Common myeloid progenitor, CD34-positive (primary cell): ENCODE results near the gene PDIA4.

Experiments
- CTCF ChIA-PET: fragments of 350-600 bp; sonication (Branson Sonifier 250); formaldehyde crosslinking; loops from one replicate; lab custom pipeline; 2021; ENCODE audit warnings: antibody characterized with exemption; lab: Charles Lee
- POLR2A ChIA-PET: fragments of 350-600 bp; sonication (Branson Sonifier 250); formaldehyde crosslinking; loops from one replicate; lab custom pipeline; 2021; ENCODE audit warnings: antibody characterized with exemption; lab: Charles Lee
- DNase-seq, 3 donors: peaks; one replicate each; pipeline versions ENCODE4 v3.0.0 to v3.0.0-alpha.2; 2013
- H3K27ac ChIP-seq, 2 experiments: 1 replicate in 1 of 2; 2 replicates in 1 of 2; pipeline ENCODE4 v1.7.0; 2013; ENCODE audit warnings: inconsistent platforms in 2 of 2, low read length in 2 of 2, mild to moderate bottlenecking in 2 of 2, low read depth in 1 of 2, moderate library complexity in 1 of 2; ENCODE audit not compliant: severe bottlenecking in 2 of 2, insufficient read depth in 1 of 2, poor library complexity in 1 of 2
- H3K27me3 ChIP-seq, 5 experiments: replicated peaks in 2 of 5; 1 replicate in 3 of 5; 2 replicates in 2 of 5; pipeline versions ENCODE4 v1.6.1 to v1.7.0; 2013; ENCODE audit warnings: low read length in 4 of 5, mild to moderate bottlenecking in 2 of 5, moderate library complexity in 2 of 5, inconsistent platforms in 1 of 5; ENCODE audit not compliant: insufficient read depth in 5 of 5, control insufficient read depth in 4 of 5
- H3K36me3 ChIP-seq, 4 experiments: 1 replicate in 2 of 4; 2 replicates in 2 of 4; pipeline versions ENCODE4 v1.6.1 to v1.7.0; 2013; ENCODE audit warnings: low read length in 3 of 4, control low read depth in 1 of 4, mild to moderate bottlenecking in 1 of 4; ENCODE audit not compliant: control insufficient read depth in 4 of 4, insufficient read depth in 4 of 4
- H3K4me1 ChIP-seq, 4 experiments: 1 replicate in 3 of 4; 2 replicates in 1 of 4; pipeline versions ENCODE4 v1.6.1 to v1.7.1; 2013; ENCODE audit warnings: low read length in 3 of 4, mild to moderate bottlenecking in 3 of 4, control low read depth in 1 of 4, inconsistent platforms in 1 of 4, moderate library complexity in 1 of 4; ENCODE audit not compliant: control insufficient read depth in 4 of 4, insufficient read depth in 4 of 4; ENCODE audit errors: control extremely low read depth in 1 of 4
- H3K4me3 ChIP-seq, 7 experiments: 1 replicate in 4 of 7; 2 replicates in 3 of 7; pipeline versions ENCODE4 v1.5.1 to v1.7.0; 2013; ENCODE audit warnings: mild to moderate bottlenecking in 7 of 7, low read length in 6 of 7, moderate library complexity in 6 of 7, inconsistent platforms in 2 of 7, low read depth in 2 of 7, control low read depth in 1 of 7; ENCODE audit not compliant: insufficient read depth in 4 of 7, control insufficient read depth in 1 of 7; ENCODE audit errors: extremely low read depth in 1 of 7
- H3K9me3 ChIP-seq, 5 experiments: 1 replicate in 4 of 5; 2 replicates in 1 of 5; pipeline versions ENCODE4 v1.6.1 to v1.7.1; 2013; ENCODE audit warnings: low read length in 4 of 5, mild to moderate bottlenecking in 2 of 5, inconsistent platforms in 1 of 5, low read depth in 1 of 5, moderate library complexity in 1 of 5; ENCODE audit not compliant: control insufficient read depth in 4 of 5, insufficient read depth in 2 of 5; ENCODE audit errors: control extremely low read depth in 1 of 5
- WGBS: methylation state at CpG from one replicate; pipeline ENCODE4 v1.1.5; 2013; ENCODE audit not compliant: insufficient coverage; 5-methylcytosine and 5-hydroxymethylcytosine counted together

The PDIA4 gene

DNA sequence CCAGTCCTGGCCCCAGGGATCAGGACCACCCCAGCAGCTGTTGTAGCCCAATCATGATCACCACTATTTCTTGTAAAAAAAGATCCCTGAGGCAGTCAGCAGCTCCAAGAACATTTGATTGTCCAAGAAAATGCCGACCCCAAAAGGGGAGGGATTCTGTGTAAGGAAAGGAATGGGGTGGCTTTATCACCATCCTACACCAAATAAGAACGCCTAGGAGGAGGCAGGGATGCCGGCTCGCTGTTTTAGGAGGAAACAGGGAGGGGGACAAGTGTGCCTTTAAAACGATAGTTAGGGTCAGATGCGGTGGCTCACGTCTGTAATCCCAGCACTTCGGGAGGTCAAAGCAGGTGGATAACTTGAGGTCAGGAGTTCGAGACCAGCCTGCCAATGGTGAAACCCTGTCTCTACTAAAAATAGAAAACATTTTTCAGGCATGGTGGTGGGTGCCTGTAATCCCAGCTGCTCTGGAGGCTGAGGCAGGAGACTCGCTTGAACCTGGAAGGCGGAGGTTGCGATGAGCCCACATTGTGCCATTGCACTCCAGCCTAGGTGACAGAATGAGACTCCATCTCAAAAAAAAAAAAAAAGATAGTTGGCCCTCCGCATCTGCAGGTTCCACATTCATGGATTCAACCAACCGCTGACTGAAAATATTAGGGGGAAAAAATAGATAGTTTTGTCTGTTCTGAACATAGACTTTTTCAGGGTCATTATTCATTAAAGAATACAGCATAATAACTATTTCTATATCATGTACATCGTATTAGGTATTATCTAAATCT, 63.6 kb downstream of the PDIA4 start:
- H3K27ac ChIP-seq = no peak overlapping the region

DNA sequence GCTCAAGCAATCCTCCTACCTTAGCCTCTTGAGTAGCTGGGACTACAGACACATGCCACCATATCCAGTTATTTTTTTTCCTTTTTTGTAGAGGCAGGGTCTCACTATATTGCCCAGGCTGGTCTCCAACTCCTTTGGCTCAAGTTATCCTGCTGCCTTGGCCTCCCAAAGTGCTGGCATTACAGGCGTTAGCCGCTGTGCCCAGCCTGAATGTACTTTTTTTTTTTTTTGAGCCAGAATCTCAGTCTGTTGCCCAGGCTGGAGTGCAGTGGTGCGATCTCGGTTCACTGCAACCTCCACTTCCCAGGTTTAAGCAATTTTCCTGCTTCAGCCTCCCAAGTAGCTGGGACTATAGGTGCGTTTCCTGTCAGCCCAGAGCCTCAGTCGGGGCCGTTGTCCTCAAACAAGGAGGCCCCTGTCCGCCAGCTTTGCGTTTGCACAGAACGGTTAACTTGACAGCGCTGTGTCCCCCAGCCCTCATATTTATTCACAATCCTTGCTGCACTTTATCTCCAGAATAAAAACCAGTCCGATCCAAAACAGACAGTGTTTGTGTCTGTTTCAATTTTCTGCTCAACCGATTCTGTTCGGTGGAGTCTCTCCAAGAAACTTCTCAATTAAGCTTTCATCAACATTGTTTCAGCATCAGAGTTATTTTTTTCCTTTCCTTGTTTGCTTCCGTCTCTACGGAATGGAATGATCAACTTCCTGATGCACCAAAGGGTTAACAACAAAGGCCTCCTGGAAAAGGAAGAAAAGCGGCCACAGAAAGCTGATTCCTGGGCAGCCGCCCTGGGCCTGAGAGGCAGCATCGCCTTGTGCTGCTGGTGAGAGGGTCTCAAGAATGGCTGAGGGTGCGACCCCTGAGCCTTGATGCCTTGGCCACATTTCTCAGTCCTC, 64.5 kb downstream of the PDIA4 start:
- Histone ChIP-seq H3K4me1 (peaks cover 2 to 18% (median 7%) of the 10 kb centered on the region in 4 experiments), H3K36me3 (no peaks in the 10 kb centered on the region), H3K27ac (peak overlapping the region in 1 of 2 experiments; percentile 99), H3K27me3 (no peaks in the 10 kb centered on the region), H3K9me3 (no peaks in the 10 kb centered on the region), H3K4me3 (peak overlapping the region; percentile 11 to 100 (median 86))
- ChIA-PET CTCF (interaction anchor here (0.6 to 2.1 kb wide), 24 partner anchors 9 to 699 kb away, joined by 3 to 13 read pairs (median 3); no protein-coding TSS in a partner anchor), POLR2A (interaction anchor here (0.6 to 1.0 kb wide), 3 partner anchors 12 to 259 kb away, joined by 3 read pairs; no protein-coding TSS in a partner anchor)
- peak in 1 of 3 donors; percentile 35 for DNase-seq
- 40% methylated on average over 19 of the region's 20 CpGs for whole genome bisulfite sequencing

More for the DNA sequence above, 63.6 kb downstream of the PDIA4 start:
- Histone ChIP-seq H3K4me1 (peaks cover 2 to 18% (median 7%) of the 10 kb centered on the region in 4 experiments), H3K4me3 (peak overlapping the region in 5 of 7 experiments; percentile 11 to 99 (median 86)), H3K9me3 (no peaks in the 10 kb centered on the region), H3K27me3 (no peaks in the 10 kb centered on the region), H3K36me3 (no peaks in the 10 kb centered on the region)
- ChIA-PET POLR2A (interaction anchor here (0.6 to 1.0 kb wide), 3 partner anchors 13 to 260 kb away, joined by 3 read pairs; no protein-coding TSS in a partner anchor), CTCF (interaction anchor here (0.6 to 2.1 kb wide), 9 partner anchors 13 to 460 kb away, joined by 3 to 13 read pairs (median 4); no protein-coding TSS in a partner anchor)
- 65% methylated on average over 9 of the region's 15 CpGs for WGBS
- peak in 2 of 3 donors; percentile 58 to 75 for DNase-seq

DNA sequence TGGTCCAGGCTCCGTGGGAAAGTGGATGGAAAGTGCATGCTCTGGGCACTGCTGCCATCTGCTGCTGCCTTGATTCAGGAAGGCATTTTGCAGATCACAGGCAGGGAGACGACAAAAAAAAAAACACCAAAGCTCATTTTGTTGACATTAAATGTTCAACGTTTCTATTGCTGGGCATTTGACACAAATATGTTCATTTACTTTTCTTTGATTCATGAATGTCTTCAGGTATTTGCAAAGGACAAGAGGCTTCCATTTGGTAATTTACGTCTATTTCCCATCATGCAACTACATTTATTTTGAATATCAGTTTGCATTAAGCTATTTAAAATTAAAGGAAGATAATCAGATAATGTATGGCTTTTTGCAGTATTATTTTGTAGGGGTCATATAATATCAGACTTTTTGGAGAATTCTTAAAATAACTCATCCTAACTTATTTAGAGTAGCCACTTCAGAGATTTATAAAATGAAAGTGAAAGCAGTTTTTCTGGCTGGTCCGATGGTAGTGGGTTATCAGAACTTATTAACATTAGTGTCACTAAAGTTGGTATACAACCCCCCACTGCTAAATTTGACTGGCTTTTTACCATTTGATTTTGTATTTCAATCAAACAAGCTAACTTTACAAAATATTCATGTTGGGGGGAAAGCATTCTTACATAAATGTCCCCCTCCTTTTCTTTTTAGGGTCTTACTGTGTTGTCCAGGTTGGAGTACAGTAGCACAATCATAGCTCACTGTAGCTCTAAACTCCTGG, 65.3 kb downstream of the PDIA4 start:
- CTCF ChIA-PET = interaction anchor here (0.6 to 2.1 kb wide), 22 partner anchors 9 to 698 kb away, joined by 3 to 13 read pairs (median 4); no protein-coding TSS in a partner anchor
- POLR2A ChIA-PET = no interaction called here
- Histone ChIP-seq H3K27me3 (no peaks in the 10 kb centered on the region), H3K27ac (peak overlapping the region; percentile 99), H3K9me3 (no peaks in the 10 kb centered on the region), H3K4me3 (peak overlapping the region in 6 of 7 experiments; percentile 77 to 100 (median 90)), H3K36me3 (no peaks in the 10 kb centered on the region), H3K4me1 (peaks cover 2 to 18% (median 7%) of the 10 kb centered on the region in 4 experiments)
- WGBS = no CpG with 5 or more reads among the region's 5 CpGs
- peak; percentile 74 to 81 (median 80) for DNase-seq

DNA sequence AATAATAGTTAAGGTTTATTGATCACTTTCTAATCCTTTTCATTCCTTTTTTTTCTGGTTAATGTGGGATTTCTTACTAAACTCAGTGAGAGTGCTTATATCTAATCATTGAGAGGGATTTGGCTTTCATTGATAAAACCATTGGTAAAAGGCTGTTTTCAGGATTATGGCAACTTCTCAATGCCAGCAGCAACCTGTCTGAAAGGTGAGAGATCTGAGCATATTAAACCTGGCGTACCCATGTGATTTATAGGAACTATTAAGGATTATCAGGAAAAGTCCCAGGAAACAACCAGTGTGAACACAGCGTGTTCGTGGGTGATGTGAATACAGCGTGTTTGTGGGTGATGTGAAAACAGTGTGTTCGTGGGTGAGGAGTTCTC, 65.9 kb downstream of the PDIA4 start:
- Histone ChIP-seq H3K27ac (peak overlapping the region in 1 of 2 experiments; percentile 99), H3K4me1 (peaks cover 2 to 18% (median 7%) of the 10 kb centered on the region in 4 experiments), H3K4me3 (peak overlapping the region in 6 of 7 experiments; percentile 77 to 100 (median 90)), H3K36me3 (no peaks in the 10 kb centered on the region), H3K9me3 (no peaks in the 10 kb centered on the region), H3K27me3 (no peaks in the 10 kb centered on the region)
- POLR2A ChIA-PET = no interaction called here
- CTCF ChIA-PET = interaction anchor here (0.7 to 2.1 kb wide), 12 partner anchors 8 to 698 kb away, joined by 3 to 13 read pairs (median 4); no protein-coding TSS in a partner anchor
- no peak for DNase-seq
- WGBS = 4% methylated on average over 4 of the region's 5 CpGs

DNA sequence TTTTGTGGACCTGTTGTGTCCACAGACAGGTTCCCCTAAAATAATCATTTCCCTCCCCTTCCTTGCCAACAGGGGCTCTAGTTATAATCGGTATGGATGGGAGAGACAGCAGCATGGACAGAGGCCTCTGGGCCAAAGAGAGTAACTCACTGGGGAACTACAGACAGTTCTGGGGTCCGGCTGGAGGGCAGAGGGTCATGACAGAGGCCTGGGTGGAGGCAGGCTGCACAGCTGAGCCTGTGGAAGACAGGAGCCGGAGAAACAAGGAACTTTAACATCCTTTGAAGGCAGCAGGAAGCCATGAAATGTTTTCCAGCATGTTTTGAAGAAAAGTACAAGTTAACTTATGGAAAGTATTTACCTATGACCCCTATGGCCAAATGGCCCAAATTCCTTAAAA, 68.6 kb downstream of the PDIA4 start:
- no peak overlapping the region for H3K4me3 ChIP-seq
- peaks cover 2 to 16% (median 4%) of the 10 kb centered on the region in 4 experiments for H3K4me1 ChIP-seq
- CTCF ChIA-PET = no interaction called here
- H3K27me3 ChIP-seq = no peaks in the 10 kb centered on the region
- H3K9me3 ChIP-seq = no peaks in the 10 kb centered on the region
- no peak overlapping the region for H3K27ac ChIP-seq
- no peak for DNase-seq
- WGBS = 88% methylated on average over 3 of the region's 3 CpGs
- H3K36me3 ChIP-seq = no peaks in the 10 kb centered on the region
- POLR2A ChIA-PET = no interaction called here

DNA sequence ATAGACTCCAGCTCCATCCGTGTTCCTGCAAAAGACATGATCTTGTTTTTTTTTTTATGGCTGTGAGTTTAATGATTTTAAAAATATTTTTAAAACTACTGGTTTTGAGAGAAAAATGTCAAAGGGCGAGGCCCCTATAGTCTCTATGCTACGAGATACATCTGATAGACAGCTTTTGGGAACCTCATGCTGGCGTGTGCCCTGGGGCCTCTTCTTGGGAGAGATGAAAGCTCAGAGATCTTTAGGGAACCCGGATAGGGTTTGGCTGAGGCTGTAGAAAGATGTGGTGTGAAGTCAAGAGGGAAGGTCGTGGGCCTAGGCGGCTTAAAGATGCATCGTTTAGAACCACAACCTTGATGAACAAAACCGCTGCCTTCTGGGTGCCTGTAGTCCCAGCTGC, 70.2 kb downstream of the PDIA4 start:
- Histone ChIP-seq H3K27ac (no peak overlapping the region), H3K4me3 (no peak overlapping the region), H3K36me3 (no peaks in the 10 kb centered on the region), H3K9me3 (no peaks in the 10 kb centered on the region), H3K4me1 (peaks cover 0 to 5% (median 2%) of the 10 kb centered on the region in 4 experiments), H3K27me3 (no peaks in the 10 kb centered on the region)
- no peak for DNase-seq
- 93% methylated on average over 9 of the region's 9 CpGs for WGBS
- CTCF ChIA-PET = interaction anchor here (1.0 kb wide), 1 partner anchor 112 kb away, joined by 3 read pairs; no protein-coding TSS in a partner anchor
- POLR2A ChIA-PET = no interaction called here
